WTC11 (cell line): ENCODE data around the gene SIGLEC12. TPM values are rescaled to one million over a fixed set of nuclear protein-coding genes. Genes with fewer than 3 reads are reported as not detected.

ENCODE experiments used
- ATAC-seq: fragments of 200-7000 bp; cut with Tn5 transposase; 2 replicates; pipeline ENCODE4 v1.10.0; 2021; ENCODE audit warnings: mild to moderate bottlenecking, moderate library complexity
- CTCF ChIA-PET: fragments of 300-600 bp; sonication (Branson Sonifier 250); formaldehyde crosslinking; loops from one replicate; lab custom pipeline; 2021; ENCODE audit warnings: antibody characterized with exemption; lab: Charles Lee
- POLR2A ChIA-PET: fragments of 350-600 bp; sonication (Branson Sonifier 250); formaldehyde crosslinking; loops from one replicate; lab custom pipeline; 2021; ENCODE audit warnings: antibody characterized with exemption; lab: Charles Lee
- DNase-seq: peaks from one replicate; pipeline ENCODE4 v3.0.0; 2021; ENCODE audit warnings: low spot score
- H3K27ac Mint-ChIP-seq: 2 replicates; pipeline ENCODE4 v1.8.0; 2021; ENCODE audit warnings: mixed read lengths
- H3K27me3 Mint-ChIP-seq: 2 replicates; pipeline ENCODE4 v1.8.0; 2021; ENCODE audit warnings: low read depth, mild to moderate bottlenecking, moderate library complexity, mixed read lengths
- H3K36me3 Mint-ChIP-seq: 2 replicates; pipeline ENCODE4 v1.8.0; 2021; ENCODE audit warnings: mixed read lengths
- H3K4me1 Mint-ChIP-seq: 2 replicates; pipeline ENCODE4 v1.8.0; 2022; ENCODE audit warnings: mixed read lengths
- H3K4me3 Mint-ChIP-seq: 2 replicates; pipeline ENCODE4 v1.8.0; 2021; ENCODE audit warnings: mild to moderate bottlenecking, moderate library complexity, mixed read lengths
- H3K9me3 Mint-ChIP-seq: 2 replicates; pipeline ENCODE4 v1.8.0; 2021; ENCODE audit warnings: mixed read lengths
- GABPB1 ChIP-seq: sonication (generic); formaldehyde crosslinking; IDR thresholded peaks from 2 replicates; pipeline ENCODE4 v1.8.1; 2023; ENCODE audit warnings: mild to moderate bottlenecking, missing genetic modification reagents
- JUN ChIP-seq: sonication (generic); formaldehyde crosslinking; IDR thresholded peaks from 2 replicates; pipeline ENCODE4 v1.8.0; 2023; ENCODE audit warnings: mild to moderate bottlenecking, missing genetic modification reagents
- NR1H2 ChIP-seq: sonication (generic); formaldehyde crosslinking; IDR thresholded peaks from 2 replicates; pipeline ENCODE4 v1.9.0; 2021; ENCODE audit warnings: mild to moderate bottlenecking, moderate library complexity, missing genetic modification reagents
- RORB ChIP-seq: fragments of 250-450 bp; sonication (Bioruptor Pico); IDR thresholded peaks from 2 replicates; pipeline ENCODE4 v1.9.0; 2021; ENCODE audit warnings: mild to moderate bottlenecking
- SOX15 ChIP-seq: fragments of 250-450 bp; sonication (Bioruptor Pico); IDR thresholded peaks from 2 replicates; pipeline ENCODE4 v1.9.0; 2021; ENCODE audit warnings: mild to moderate bottlenecking
- TCF7 ChIP-seq: sonication (generic); formaldehyde crosslinking; IDR thresholded peaks from 2 replicates; pipeline ENCODE4 v1.8.0; 2022; ENCODE audit warnings: mild to moderate bottlenecking, low read depth, missing genetic modification reagents, moderate library complexity
- ZNF396 ChIP-seq: fragments of 250-450 bp; sonication (Bioruptor Pico); IDR thresholded peaks from 2 replicates; pipeline ENCODE4 v1.8.0; 2021; ENCODE audit warnings: mild to moderate bottlenecking, moderate library complexity, borderline replicate concordance
- ZNF416 ChIP-seq: fragments of 250-450 bp; sonication (Bioruptor Pico); IDR thresholded peaks from 2 replicates; pipeline ENCODE4 v1.9.0; 2021; ENCODE audit warnings: mild to moderate bottlenecking, inconsistent platforms
- total RNA-seq: library from RNA; stranded (reverse); gene quantifications from 3 replicates; pipeline ENCODE4 v1.2.3, GENCODE V29; 2021
- TF ChIP-seq, protein P1 (sequence below): sonication (generic); formaldehyde crosslinking; IDR thresholded peaks from 2 replicates; pipeline ENCODE4 v1.8.0; 2022; ENCODE audit warnings: mild to moderate bottlenecking, missing genetic modification reagents
- TF ChIP-seq, protein P2 (sequence below): sonication (generic); formaldehyde crosslinking; IDR thresholded peaks from 2 replicates; pipeline ENCODE4 v1.8.1; 2023; ENCODE audit warnings: mild to moderate bottlenecking, missing genetic modification reagents, borderline replicate concordance
- TF ChIP-seq, protein P3 (sequence below): fragments of 250-450 bp; sonication (Bioruptor Pico); IDR thresholded peaks from 2 replicates; pipeline ENCODE4 v1.9.0; 2021; ENCODE audit warnings: mild to moderate bottlenecking
- TF ChIP-seq, protein P4 (sequence below): sonication (generic); formaldehyde crosslinking; IDR thresholded peaks from 2 replicates; pipeline ENCODE4 v1.8.1; 2022; ENCODE audit warnings: mild to moderate bottlenecking, moderate library complexity, missing genetic modification reagents
- TF ChIP-seq, protein P5 (sequence below): sonication (generic); formaldehyde crosslinking; conservative IDR thresholded peaks from 2 replicates; pipeline ENCODE4 v1.8.1; 2022; ENCODE audit warnings: mild to moderate bottlenecking, missing genetic modification reagents
- TF ChIP-seq, protein P6 (sequence below): fragments of 250-450 bp; sonication (Bioruptor Pico); IDR thresholded peaks from 2 replicates; pipeline ENCODE4 v1.9.0; 2021; ENCODE audit warnings: mild to moderate bottlenecking, borderline replicate concordance

Gene SIGLEC12
- total RNA-seq, 1 experiment from 2014 or later, result not detected

GRCh38 chr19:51485960-51486660 is 15.5 kb downstream of the SIGLEC12 start:
- no peak for ATAC-seq
- Mint-ChIP-seq H3K4me3 (no peak overlapping the region), H3K9me3 (peaks cover 20% of the 10 kb centered on the region), H3K27me3 (peaks cover 38% of the 10 kb centered on the region), H3K36me3 (no peaks in the 10 kb centered on the region), H3K27ac (no peak overlapping the region), H3K4me1 (peaks cover 2% of the 10 kb centered on the region)
- ChIA-PET CTCF (interaction anchor here (0.5 to 1.1 kb wide), 2 partner anchors 171 to 732 kb away, joined by 3 read pairs; no protein-coding TSS in a partner anchor), POLR2A (no interaction called here)
- no peak for DNase-seq
- TF ChIP-seq RORB (CRISPR knock-in tag), result no peak
- TF ChIP-seq NR1H2 (CRISPR knock-in tag), result no peak
- TF ChIP-seq, protein P1, sequence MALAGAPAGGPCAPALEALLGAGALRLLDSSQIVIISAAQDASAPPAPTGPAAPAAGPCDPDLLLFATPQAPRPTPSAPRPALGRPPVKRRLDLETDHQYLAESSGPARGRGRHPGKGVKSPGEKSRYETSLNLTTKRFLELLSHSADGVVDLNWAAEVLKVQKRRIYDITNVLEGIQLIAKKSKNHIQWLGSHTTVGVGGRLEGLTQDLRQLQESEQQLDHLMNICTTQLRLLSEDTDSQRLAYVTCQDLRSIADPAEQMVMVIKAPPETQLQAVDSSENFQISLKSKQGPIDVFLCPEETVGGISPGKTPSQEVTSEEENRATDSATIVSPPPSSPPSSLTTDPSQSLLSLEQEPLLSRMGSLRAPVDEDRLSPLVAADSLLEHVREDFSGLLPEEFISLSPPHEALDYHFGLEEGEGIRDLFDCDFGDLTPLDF (CRISPR knock-in tag), result no peak
- no peak for TF ChIP-seq SOX15 (CRISPR knock-in tag)
- TF ChIP-seq, protein P2, sequence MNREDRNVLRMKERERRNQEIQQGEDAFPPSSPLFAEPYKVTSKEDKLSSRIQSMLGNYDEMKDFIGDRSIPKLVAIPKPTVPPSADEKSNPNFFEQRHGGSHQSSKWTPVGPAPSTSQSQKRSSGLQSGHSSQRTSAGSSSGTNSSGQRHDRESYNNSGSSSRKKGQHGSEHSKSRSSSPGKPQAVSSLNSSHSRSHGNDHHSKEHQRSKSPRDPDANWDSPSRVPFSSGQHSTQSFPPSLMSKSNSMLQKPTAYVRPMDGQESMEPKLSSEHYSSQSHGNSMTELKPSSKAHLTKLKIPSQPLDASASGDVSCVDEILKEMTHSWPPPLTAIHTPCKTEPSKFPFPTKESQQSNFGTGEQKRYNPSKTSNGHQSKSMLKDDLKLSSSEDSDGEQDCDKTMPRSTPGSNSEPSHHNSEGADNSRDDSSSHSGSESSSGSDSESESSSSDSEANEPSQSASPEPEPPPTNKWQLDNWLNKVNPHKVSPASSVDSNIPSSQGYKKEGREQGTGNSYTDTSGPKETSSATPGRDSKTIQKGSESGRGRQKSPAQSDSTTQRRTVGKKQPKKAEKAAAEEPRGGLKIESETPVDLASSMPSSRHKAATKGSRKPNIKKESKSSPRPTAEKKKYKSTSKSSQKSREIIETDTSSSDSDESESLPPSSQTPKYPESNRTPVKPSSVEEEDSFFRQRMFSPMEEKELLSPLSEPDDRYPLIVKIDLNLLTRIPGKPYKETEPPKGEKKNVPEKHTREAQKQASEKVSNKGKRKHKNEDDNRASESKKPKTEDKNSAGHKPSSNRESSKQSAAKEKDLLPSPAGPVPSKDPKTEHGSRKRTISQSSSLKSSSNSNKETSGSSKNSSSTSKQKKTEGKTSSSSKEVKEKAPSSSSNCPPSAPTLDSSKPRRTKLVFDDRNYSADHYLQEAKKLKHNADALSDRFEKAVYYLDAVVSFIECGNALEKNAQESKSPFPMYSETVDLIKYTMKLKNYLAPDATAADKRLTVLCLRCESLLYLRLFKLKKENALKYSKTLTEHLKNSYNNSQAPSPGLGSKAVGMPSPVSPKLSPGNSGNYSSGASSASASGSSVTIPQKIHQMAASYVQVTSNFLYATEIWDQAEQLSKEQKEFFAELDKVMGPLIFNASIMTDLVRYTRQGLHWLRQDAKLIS (CRISPR knock-in tag), result no peak
- TF ChIP-seq ZNF416, result no peak
- no peak for TF ChIP-seq ZNF396
- TF ChIP-seq, protein P3, sequence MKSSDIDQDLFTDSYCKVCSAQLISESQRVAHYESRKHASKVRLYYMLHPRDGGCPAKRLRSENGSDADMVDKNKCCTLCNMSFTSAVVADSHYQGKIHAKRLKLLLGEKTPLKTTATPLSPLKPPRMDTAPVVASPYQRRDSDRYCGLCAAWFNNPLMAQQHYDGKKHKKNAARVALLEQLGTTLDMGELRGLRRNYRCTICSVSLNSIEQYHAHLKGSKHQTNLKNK (CRISPR knock-in tag), result no peak
- TF ChIP-seq GABPB1, result no peak
- no peak for TF ChIP-seq TCF7 (CRISPR knock-in tag)
- TF ChIP-seq, protein P4, sequence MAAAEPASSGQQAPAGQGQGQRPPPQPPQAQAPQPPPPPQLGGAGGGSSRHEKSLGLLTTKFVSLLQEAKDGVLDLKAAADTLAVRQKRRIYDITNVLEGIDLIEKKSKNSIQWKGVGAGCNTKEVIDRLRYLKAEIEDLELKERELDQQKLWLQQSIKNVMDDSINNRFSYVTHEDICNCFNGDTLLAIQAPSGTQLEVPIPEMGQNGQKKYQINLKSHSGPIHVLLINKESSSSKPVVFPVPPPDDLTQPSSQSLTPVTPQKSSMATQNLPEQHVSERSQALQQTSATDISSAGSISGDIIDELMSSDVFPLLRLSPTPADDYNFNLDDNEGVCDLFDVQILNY (CRISPR knock-in tag), result no peak
- TF ChIP-seq JUN (CRISPR knock-in tag), result no peak
- TF ChIP-seq, protein P5, sequence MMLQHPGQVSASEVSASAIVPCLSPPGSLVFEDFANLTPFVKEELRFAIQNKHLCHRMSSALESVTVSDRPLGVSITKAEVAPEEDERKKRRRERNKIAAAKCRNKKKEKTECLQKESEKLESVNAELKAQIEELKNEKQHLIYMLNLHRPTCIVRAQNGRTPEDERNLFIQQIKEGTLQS (CRISPR knock-in tag), result no peak
- TF ChIP-seq, protein P6, sequence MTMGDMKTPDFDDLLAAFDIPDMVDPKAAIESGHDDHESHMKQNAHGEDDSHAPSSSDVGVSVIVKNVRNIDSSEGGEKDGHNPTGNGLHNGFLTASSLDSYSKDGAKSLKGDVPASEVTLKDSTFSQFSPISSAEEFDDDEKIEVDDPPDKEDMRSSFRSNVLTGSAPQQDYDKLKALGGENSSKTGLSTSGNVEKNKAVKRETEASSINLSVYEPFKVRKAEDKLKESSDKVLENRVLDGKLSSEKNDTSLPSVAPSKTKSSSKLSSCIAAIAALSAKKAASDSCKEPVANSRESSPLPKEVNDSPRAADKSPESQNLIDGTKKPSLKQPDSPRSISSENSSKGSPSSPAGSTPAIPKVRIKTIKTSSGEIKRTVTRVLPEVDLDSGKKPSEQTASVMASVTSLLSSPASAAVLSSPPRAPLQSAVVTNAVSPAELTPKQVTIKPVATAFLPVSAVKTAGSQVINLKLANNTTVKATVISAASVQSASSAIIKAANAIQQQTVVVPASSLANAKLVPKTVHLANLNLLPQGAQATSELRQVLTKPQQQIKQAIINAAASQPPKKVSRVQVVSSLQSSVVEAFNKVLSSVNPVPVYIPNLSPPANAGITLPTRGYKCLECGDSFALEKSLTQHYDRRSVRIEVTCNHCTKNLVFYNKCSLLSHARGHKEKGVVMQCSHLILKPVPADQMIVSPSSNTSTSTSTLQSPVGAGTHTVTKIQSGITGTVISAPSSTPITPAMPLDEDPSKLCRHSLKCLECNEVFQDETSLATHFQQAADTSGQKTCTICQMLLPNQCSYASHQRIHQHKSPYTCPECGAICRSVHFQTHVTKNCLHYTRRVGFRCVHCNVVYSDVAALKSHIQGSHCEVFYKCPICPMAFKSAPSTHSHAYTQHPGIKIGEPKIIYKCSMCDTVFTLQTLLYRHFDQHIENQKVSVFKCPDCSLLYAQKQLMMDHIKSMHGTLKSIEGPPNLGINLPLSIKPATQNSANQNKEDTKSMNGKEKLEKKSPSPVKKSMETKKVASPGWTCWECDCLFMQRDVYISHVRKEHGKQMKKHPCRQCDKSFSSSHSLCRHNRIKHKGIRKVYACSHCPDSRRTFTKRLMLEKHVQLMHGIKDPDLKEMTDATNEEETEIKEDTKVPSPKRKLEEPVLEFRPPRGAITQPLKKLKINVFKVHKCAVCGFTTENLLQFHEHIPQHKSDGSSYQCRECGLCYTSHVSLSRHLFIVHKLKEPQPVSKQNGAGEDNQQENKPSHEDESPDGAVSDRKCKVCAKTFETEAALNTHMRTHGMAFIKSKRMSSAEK (CRISPR knock-in tag), result no peak
